Neural progenitor cell (in vitro differentiated cells): ENCODE results near the gene QRICH1. TPM values are rescaled to one million over a fixed set of nuclear protein-coding genes. Genes with fewer than 3 reads are reported as not detected.

Experiments used
- DNase-seq: peaks from one replicate; pipeline ENCODE4 v3.0.0-alpha.2; 2016; ENCODE audit warnings: low spot score
- H2AFZ ChIP-seq: fragments of 200-600 bp; sonication (generic); replicated peaks from 2 replicates; pipeline ENCODE4 v1.6.1; 2016; ENCODE audit warnings: antibody characterized with exemption
- H3F3A ChIP-seq: fragments of 200-600 bp; sonication (generic); 2 replicates; pipeline ENCODE4 v1.6.1; 2016; ENCODE audit warnings: antibody characterized with exemption, low read depth
- H3K27ac ChIP-seq: fragments of 200-600 bp; sonication (generic); 2 replicates; pipeline ENCODE4 v1.5.1; 2016; ENCODE audit warnings: mild to moderate bottlenecking
- H3K27me3 ChIP-seq: fragments of 200-600 bp; sonication (generic); 2 replicates; pipeline ENCODE4 v1.6.1; 2016; ENCODE audit warnings: mild to moderate bottlenecking, moderate library complexity
- H3K36me3 ChIP-seq: fragments of 200-600 bp; sonication (generic); 2 replicates; pipeline ENCODE4 v1.5.1; 2016
- H3K4me1 ChIP-seq: fragments of 200-600 bp; sonication (generic); 2 replicates; pipeline ENCODE4 v1.6.1; 2016; ENCODE audit warnings: mixed run types
- H3K4me2 ChIP-seq: fragments of 200-600 bp; sonication (generic); 2 replicates; pipeline ENCODE4 v1.6.1; 2016
- H3K4me3 ChIP-seq: fragments of 200-600 bp; sonication (generic); 2 replicates; pipeline ENCODE4 v1.5.1; 2016
- H3K79me2 ChIP-seq: fragments of 200-600 bp; sonication (generic); 2 replicates; pipeline ENCODE4 v1.6.1; 2016; ENCODE audit warnings: low read depth
- H3K9ac ChIP-seq: fragments of 200-600 bp; sonication (generic); 2 replicates; pipeline ENCODE4 v1.6.1; 2016
- H3K9me3 ChIP-seq: fragments of 200-600 bp; sonication (generic); 2 replicates; pipeline ENCODE4 v1.5.1; 2016; ENCODE audit warnings: low read depth
- H4K20me1 ChIP-seq: fragments of 200-600 bp; sonication (generic); 2 replicates; pipeline ENCODE4 v1.6.1; 2016; ENCODE audit warnings: low read depth
- H3K27ac Mint-ChIP-seq: 3 replicates; pipeline ENCODE4 v1.8.0; 2021; ENCODE audit warnings: mixed read lengths
- H3K27me3 Mint-ChIP-seq: 2 replicates; pipeline ENCODE4 v1.8.0; 2022; ENCODE audit warnings: low read depth, mild to moderate bottlenecking, inconsistent platforms, moderate library complexity, mixed read lengths; ENCODE audit not compliant: insufficient read depth
- H3K36me3 Mint-ChIP-seq: 3 replicates; pipeline ENCODE4 v1.8.0; 2021; ENCODE audit warnings: mixed read lengths
- H3K4me1 Mint-ChIP-seq: 3 replicates; pipeline ENCODE4 v1.8.0; 2021; ENCODE audit warnings: mixed read lengths
- H3K4me3 Mint-ChIP-seq: 3 replicates; pipeline ENCODE4 v1.8.0; 2021; ENCODE audit warnings: mild to moderate bottlenecking, moderate library complexity, mixed read lengths
- H3K9me3 Mint-ChIP-seq: 3 replicates; pipeline ENCODE4 v1.8.0; 2020; ENCODE audit warnings: mixed read lengths
- CTCF ChIP-seq: fragments of 200-600 bp; sonication (generic); IDR thresholded peaks from 2 replicates; pipeline ENCODE4 v1.5.1; 2017; ENCODE audit warnings: antibody characterized with exemption, mild to moderate bottlenecking
- EZH2 ChIP-seq: fragments of 200-600 bp; sonication (generic); IDR thresholded peaks from 2 replicates; pipeline ENCODE4 v1.6.1; 2017; ENCODE audit warnings: antibody characterized with exemption, mild to moderate bottlenecking, moderate library complexity
- EZH2phosphoT487 ChIP-seq: fragments of 200-600 bp; sonication (generic); IDR thresholded peaks from 2 replicates; pipeline ENCODE4 v1.6.1; 2017; ENCODE audit warnings: antibody characterized with exemption
- total RNA-seq: library from RNA; depleted of rRNA; stranded (reverse); fragments of >200 nt; gene quantifications from 2 replicates; pipeline ENCODE4 v1.2.3, GENCODE V29; 2015; ENCODE audit warnings: low replicate concordance

The QRICH1 gene
- total RNA-seq, 1 donor from 2014 or later = 167 TPM

GRCh38 chr3:49098910-49099630 is 5.2 kb upstream of the QRICH1 start:
- Histone ChIP-seq H2AFZ (no peak overlapping the region), H3K9me3 (no peaks in the 10 kb centered on the region), H3K27me3 (no peaks in the 10 kb centered on the region), H3K4me1 (peaks cover 13% of the 10 kb centered on the region), H3K9ac (no peak overlapping the region), H4K20me1 (no peaks in the 10 kb centered on the region), H3K79me2 (peaks cover 16% of the 10 kb centered on the region), H3K36me3 (no peaks in the 10 kb centered on the region), H3K4me2 (no peak overlapping the region), H3K27ac (no peak overlapping the region), H3K4me3 (no peak overlapping the region), H3F3A (peaks cover 20% of the 10 kb centered on the region)
- H3K27ac Mint-ChIP-seq = no peak overlapping the region
- no peak for DNase-seq
- H3K4me3 Mint-ChIP-seq = no peak overlapping the region
- peaks cover 27% of the 10 kb centered on the region for H3K36me3 Mint-ChIP-seq
- H3K9me3 Mint-ChIP-seq = no peaks in the 10 kb centered on the region
- peaks cover 13% of the 10 kb centered on the region for H3K4me1 Mint-ChIP-seq
- TF ChIP-seq EZH2 (no peak), CTCF (no peak), EZH2phosphoT487 (no peak)
- peaks cover under 1% of the 10 kb centered on the region for H3K27me3 Mint-ChIP-seq

GRCh38 chr3:49098429-49098828 is 4.6 kb upstream of the QRICH1 start:
- Histone ChIP-seq H2AFZ (no peak overlapping the region), H4K20me1 (no peaks in the 10 kb centered on the region), H3K79me2 (peaks cover 10% of the 10 kb centered on the region), H3K4me1 (peaks cover 6% of the 10 kb centered on the region), H3F3A (peaks cover 25% of the 10 kb centered on the region), H3K36me3 (no peaks in the 10 kb centered on the region), H3K27me3 (no peaks in the 10 kb centered on the region), H3K9me3 (no peaks in the 10 kb centered on the region), H3K27ac (no peak overlapping the region), H3K4me2 (no peak overlapping the region), H3K9ac (no peak overlapping the region), H3K4me3 (no peak overlapping the region)
- H3K27me3 Mint-ChIP-seq = peaks cover 2% of the 10 kb centered on the region
- peaks cover 7% of the 10 kb centered on the region for H3K4me1 Mint-ChIP-seq
- H3K4me3 Mint-ChIP-seq = peak overlapping the region; percentile 33
- peaks cover 26% of the 10 kb centered on the region for H3K36me3 Mint-ChIP-seq
- no peak for TF ChIP-seq EZH2phosphoT487
- TF ChIP-seq CTCF = no peak
- no peak for TF ChIP-seq EZH2
- no peak overlapping the region for H3K27ac Mint-ChIP-seq
- H3K9me3 Mint-ChIP-seq = no peaks in the 10 kb centered on the region
- DNase-seq = no peak

GRCh38 chr3:49092938-49093852 is 676 bp downstream of the QRICH1 start:
- Mint-ChIP-seq H3K9me3 (no peaks in the 10 kb centered on the region), H3K4me3 (peak overlapping the region; percentile 98), H3K27ac (peak overlapping the region; percentile 81), H3K4me1 (peaks cover 22% of the 10 kb centered on the region), H3K27me3 (peaks cover 2% of the 10 kb centered on the region), H3K36me3 (peaks cover 8% of the 10 kb centered on the region)
- peaks cover 36% of the 10 kb centered on the region for H3F3A ChIP-seq
- H2AFZ ChIP-seq = peak overlapping the region; percentile 64
- peaks cover 53% of the 10 kb centered on the region for H3K79me2 ChIP-seq
- peaks cover 6% of the 10 kb centered on the region for H3K36me3 ChIP-seq
- H3K4me2 ChIP-seq = peak overlapping the region; percentile 84
- H3K27ac ChIP-seq = peak overlapping the region; percentile 99
- no peak for TF ChIP-seq EZH2
- no peak for TF ChIP-seq EZH2phosphoT487
- no peak for TF ChIP-seq CTCF
- peaks cover 48% of the 10 kb centered on the region for H4K20me1 ChIP-seq
- H3K27me3 ChIP-seq = no peaks in the 10 kb centered on the region
- H3K9ac ChIP-seq = peak overlapping the region; percentile 94
- peak; percentile 94 for DNase-seq
- H3K4me1 ChIP-seq = peaks cover 19% of the 10 kb centered on the region
- H3K4me3 ChIP-seq = peak overlapping the region; percentile 78
- no peaks in the 10 kb centered on the region for H3K9me3 ChIP-seq
